ENCODE data around the gene CRKL. TPM values are rescaled to one million over a fixed set of nuclear protein-coding genes. Genes with fewer than 3 reads are reported as not detected.

The CRKL gene
- total RNA-seq, 1 donor from 2014 or later = 49.2 TPM

DNA sequence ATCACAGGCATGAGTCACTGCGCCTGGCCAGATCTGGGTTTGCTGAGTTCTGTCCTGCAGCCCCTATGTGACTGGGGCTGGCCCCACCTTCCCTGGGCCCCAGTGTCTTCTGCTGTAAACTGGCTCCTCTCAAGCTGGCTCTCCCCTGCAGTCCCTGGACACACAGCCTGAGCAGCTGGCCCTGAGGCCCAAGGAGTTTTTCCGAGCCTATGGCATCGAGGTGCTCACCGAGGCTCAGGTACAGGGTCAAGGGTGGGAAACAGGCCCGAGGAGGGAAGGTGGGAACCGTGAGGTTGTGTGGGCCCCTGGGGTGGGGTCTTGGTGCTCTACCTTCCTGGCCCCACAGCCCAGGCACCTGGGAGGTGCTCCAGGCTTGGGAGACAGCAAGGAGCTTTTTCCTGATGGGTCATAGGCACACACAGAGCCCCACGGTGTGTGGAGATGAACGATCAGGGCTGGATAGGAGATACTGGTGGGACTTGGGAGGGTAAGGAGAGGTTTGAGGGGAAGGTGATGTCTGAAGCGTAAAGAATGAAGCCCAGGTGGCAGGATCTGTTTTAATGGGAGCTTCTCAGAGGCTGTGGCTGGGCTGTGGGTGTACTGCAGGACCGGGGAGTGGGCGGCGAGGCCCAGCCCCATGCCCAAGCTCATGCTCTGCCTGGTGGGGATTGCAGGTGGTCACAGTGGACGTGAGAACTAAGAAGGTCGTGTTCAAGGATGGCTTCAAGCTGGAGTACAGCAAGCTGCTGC is 58.5 kb downstream of the CRKL start:
- no peaks in the 10 kb centered on the region for H3K36me3 Mint-ChIP-seq (ENCODE audit: low read depth)
- no peak overlapping the region for H3K4me3 Mint-ChIP-seq (ENCODE audit: unreplicated experiment)
- no peak for TF ChIP-seq CTCF (IDR thresholded peaks at IDR 0.05)
- H3K4me1 Mint-ChIP-seq (ENCODE audit: low read depth) = peaks cover 11% of the 10 kb centered on the region
- peaks cover 10% of the 10 kb centered on the region for H3K9me3 Mint-ChIP-seq (ENCODE audit: low read depth)
- peaks cover 2% of the 10 kb centered on the region for H3K27me3 Mint-ChIP-seq (ENCODE audit: low read depth)
- DNase-seq (ENCODE audit: low spot score) = no peak
- H3K27ac Mint-ChIP-seq (ENCODE audit: unreplicated experiment) = no peak overlapping the region

DNA sequence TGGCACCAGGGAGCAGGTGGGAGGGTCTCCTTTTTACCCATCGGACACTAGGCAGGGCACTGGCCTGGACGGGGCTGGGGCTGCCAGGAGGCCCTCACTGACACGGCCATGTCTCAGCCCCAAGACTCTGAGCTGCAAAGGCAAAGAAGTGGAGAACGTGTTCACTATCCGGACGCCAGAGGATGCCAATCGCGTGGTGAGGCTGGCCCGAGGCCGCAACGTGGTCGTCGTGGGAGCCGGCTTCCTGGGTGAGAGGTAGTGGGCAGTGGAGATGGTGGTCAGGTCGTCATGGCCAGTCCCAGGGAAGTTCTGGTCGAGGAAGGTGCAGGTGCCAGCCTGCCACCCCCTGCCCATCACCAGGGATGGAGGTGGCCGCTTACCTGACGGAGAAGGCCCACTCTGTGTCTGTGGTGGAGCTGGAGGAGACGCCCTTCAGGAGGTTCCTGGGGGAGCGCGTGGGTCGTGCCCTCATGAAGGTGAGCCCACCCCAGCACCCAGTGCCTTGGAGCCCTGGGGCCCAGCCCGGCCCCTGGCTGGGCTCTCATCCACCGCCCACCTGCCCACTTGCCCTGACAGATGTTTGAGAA is 59.2 kb downstream of the CRKL start:
- H3K27me3 Mint-ChIP-seq (ENCODE audit: low read depth) = peaks cover 2% of the 10 kb centered on the region
- DNase-seq (ENCODE audit: low spot score) = peak; percentile 83

GRCh38 chr22:20977019-20977418 is 59.8 kb downstream of the CRKL start:
- H3K36me3 Mint-ChIP-seq (ENCODE audit: low read depth) = no peaks in the 10 kb centered on the region
- H3K27ac Mint-ChIP-seq (ENCODE audit: unreplicated experiment) = no peak overlapping the region
- H3K4me1 Mint-ChIP-seq (ENCODE audit: low read depth) = peaks cover 19% of the 10 kb centered on the region
- no peak for DNase-seq (ENCODE audit: low spot score)
- TF ChIP-seq CTCF (IDR thresholded peaks at IDR 0.05) = no peak
- H3K4me3 Mint-ChIP-seq (ENCODE audit: unreplicated experiment) = no peak overlapping the region
- peaks cover 10% of the 10 kb centered on the region for H3K9me3 Mint-ChIP-seq (ENCODE audit: low read depth)
- H3K27me3 Mint-ChIP-seq (ENCODE audit: low read depth) = peaks cover 2% of the 10 kb centered on the region

More for the DNA sequence above, 59.2 kb downstream of the CRKL start:
- peaks cover 10% of the 10 kb centered on the region for H3K9me3 Mint-ChIP-seq (ENCODE audit: low read depth)
- H3K4me1 Mint-ChIP-seq (ENCODE audit: low read depth) = peaks cover 16% of the 10 kb centered on the region
- no peaks in the 10 kb centered on the region for H3K36me3 Mint-ChIP-seq (ENCODE audit: low read depth)
- no peak overlapping the region for H3K27ac Mint-ChIP-seq (ENCODE audit: unreplicated experiment)
- no peak overlapping the region for H3K4me3 Mint-ChIP-seq (ENCODE audit: unreplicated experiment)
- no peak for TF ChIP-seq CTCF (IDR thresholded peaks at IDR 0.05)

DNA sequence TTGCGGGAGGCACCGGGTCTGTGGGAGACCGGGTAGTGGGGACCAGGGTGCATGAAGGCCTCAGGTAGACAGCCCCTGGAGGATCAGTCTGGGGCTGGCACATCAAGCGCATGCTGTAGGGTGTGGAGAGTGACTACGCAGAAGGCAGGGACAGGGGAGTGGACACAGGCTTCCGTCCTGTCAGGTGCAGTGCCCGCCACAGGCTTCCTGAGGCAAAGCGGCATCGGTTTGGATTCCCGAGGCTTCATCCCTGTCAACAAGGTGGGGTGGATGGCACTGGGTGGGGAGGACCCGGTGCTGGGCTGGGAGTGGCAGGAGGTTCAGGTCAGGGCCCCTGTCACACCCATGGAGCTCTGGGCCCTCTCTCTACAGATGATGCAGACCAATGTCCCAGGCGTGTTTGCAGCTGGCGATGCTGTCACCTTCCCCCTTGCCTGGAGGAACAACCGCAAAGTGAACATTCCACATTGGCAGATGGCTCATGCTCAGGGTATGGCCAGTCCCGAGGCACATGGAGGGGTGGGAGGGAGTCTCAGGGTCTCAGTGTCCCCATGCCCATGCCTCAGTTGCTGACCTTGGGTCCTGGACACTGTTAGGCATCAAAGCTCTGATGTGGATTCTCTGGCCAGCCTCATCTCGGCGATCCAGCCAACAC is 60.4 kb downstream of the CRKL start:
- Mint-ChIP-seq H3K27ac (ENCODE audit: unreplicated experiment) (no peak overlapping the region), H3K9me3 (ENCODE audit: low read depth) (peaks cover 10% of the 10 kb centered on the region), H3K4me1 (ENCODE audit: low read depth) (peaks cover 20% of the 10 kb centered on the region), H3K36me3 (ENCODE audit: low read depth) (no peaks in the 10 kb centered on the region), H3K27me3 (ENCODE audit: low read depth) (peaks cover 2% of the 10 kb centered on the region), H3K4me3 (ENCODE audit: unreplicated experiment) (no peak overlapping the region)
- DNase-seq (ENCODE audit: low spot score) = no peak
- TF ChIP-seq CTCF (IDR thresholded peaks at IDR 0.05) = no peak

DNA sequence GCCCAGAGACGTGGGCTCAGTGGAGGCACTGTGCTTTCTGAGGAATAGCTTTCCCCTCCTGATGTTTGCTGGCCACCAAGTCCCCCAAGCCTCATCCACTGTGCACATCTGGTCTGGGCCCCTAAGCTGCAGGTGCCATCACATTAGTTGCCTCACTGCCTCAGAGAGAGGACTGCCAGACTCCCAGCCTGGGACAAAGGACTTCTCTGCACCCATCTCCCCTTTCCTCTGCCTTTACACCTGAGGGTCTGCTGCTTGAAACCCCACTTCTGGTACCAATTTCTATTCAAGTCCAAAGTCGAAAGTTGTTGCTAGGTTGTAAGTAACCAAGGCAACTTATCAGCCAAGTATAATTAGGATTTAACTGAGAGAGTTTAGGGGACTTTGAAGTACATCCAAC is 61.2 kb downstream of the CRKL start:
- no peak for DNase-seq (ENCODE audit: low spot score)
- TF ChIP-seq CTCF (IDR thresholded peaks at IDR 0.05) = no peak
- Mint-ChIP-seq H3K4me1 (ENCODE audit: low read depth) (peaks cover 28% of the 10 kb centered on the region), H3K36me3 (ENCODE audit: low read depth) (no peaks in the 10 kb centered on the region), H3K4me3 (ENCODE audit: unreplicated experiment) (no peak overlapping the region), H3K9me3 (ENCODE audit: low read depth) (peaks cover 10% of the 10 kb centered on the region), H3K27me3 (ENCODE audit: low read depth) (peaks cover 2% of the 10 kb centered on the region), H3K27ac (ENCODE audit: unreplicated experiment) (no peak overlapping the region)

Measured in chondrocyte (in vitro differentiated cells).